ENCODE measurements around the gene PRRC2A. TPM values are rescaled to one million over a fixed set of nuclear protein-coding genes. Genes with fewer than 3 reads are reported as not detected.

PRRC2A gene
- polyA plus RNA-seq, 1 donor from 2014 or later, result 39.9 TPM

DNA sequence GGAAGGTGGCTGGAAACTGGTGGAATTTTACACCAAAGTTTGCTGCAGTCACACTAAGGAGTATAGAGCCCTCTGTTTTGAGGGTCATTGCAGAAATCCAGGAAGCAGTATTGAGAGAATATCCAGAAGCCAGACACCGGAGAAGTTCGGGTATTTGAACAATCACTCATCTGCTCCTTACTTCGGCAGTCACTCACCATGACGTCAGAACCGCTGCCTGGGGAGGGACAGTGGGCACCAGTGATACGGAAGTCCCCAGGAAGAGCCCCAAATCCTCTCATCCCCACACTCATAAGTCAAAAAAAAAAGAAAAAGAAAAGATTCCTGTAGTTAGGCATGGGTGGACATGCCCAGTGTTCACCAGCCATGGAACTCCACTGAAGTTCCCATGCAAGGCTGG is 56.4 kb downstream of the PRRC2A start:
- Histone ChIP-seq H2AFZ (ENCODE audit: low read depth, low read length) (no peak overlapping the region), H3K27me3 (ENCODE audit: insufficient read depth, low read depth, low read length) (no peaks in the 10 kb centered on the region), H4K20me1 (ENCODE audit: insufficient read depth) (no peaks in the 10 kb centered on the region)

GRCh38 chr6:31677955-31678354 is 57.4 kb downstream of the PRRC2A start:
- Histone ChIP-seq H3K36me3 (ENCODE audit: insufficient read depth, low read length) (no peaks in the 10 kb centered on the region), H3K9me2 (ENCODE audit: insufficient read depth, low read length) (no peaks in the 10 kb centered on the region), H3K79me2 (replicated peaks; ENCODE audit: insufficient read depth, low read length) (no peaks in the 10 kb centered on the region)

More for the DNA sequence above, 56.4 kb downstream of the PRRC2A start:
- Histone ChIP-seq H3K4me3 (ENCODE audit: low read length) (no peak overlapping the region), H3K36me3 (ENCODE audit: insufficient read depth, low read length) (no peaks in the 10 kb centered on the region), H3K9ac (ENCODE audit: low read length) (no peak overlapping the region), H3K9me3 (ENCODE audit: low read length) (no peaks in the 10 kb centered on the region), H3F3A (ENCODE audit: insufficient read depth, low read length, poor library complexity, severe bottlenecking) (no peaks in the 10 kb centered on the region), H3K4me2 (ENCODE audit: low read length) (no peak overlapping the region), H3K79me2 (replicated peaks; ENCODE audit: insufficient read depth, low read length) (no peaks in the 10 kb centered on the region), H3K27ac (ENCODE audit: low read length) (no peak overlapping the region), H3K9me2 (ENCODE audit: insufficient read depth, low read length) (no peaks in the 10 kb centered on the region)
- TF ChIP-seq EP300 (conservative IDR thresholded peaks at IDR 0.05; ENCODE audit: poor library complexity, severe bottlenecking), result no peak
- no peak for TF ChIP-seq SMC3 (conservative IDR thresholded peaks at IDR 0.05; ENCODE audit: poor library complexity)
- no peak for TF ChIP-seq RAD21 (conservative IDR thresholded peaks at IDR 0.05)
- TF ChIP-seq EZH2 (IDR thresholded peaks at IDR 0.05; ENCODE audit: borderline replicate concordance, insufficient read depth, low read length, poor library complexity, severe bottlenecking), result no peak
- no peak for TF ChIP-seq REST (IDR thresholded peaks at IDR 0.05; ENCODE audit: borderline replicate concordance)

More at GRCh38 chr6:31677955-31678354, 57.4 kb downstream of the PRRC2A start:
- Histone ChIP-seq H3K4me3 (ENCODE audit: low read length) (no peak overlapping the region), H2AFZ (ENCODE audit: low read depth, low read length) (no peak overlapping the region), H3K9ac (ENCODE audit: low read length) (no peak overlapping the region), H3K27me3 (ENCODE audit: insufficient read depth, low read depth, low read length) (no peaks in the 10 kb centered on the region), H4K20me1 (ENCODE audit: insufficient read depth) (no peaks in the 10 kb centered on the region), H3F3A (ENCODE audit: insufficient read depth, low read length, poor library complexity, severe bottlenecking) (no peaks in the 10 kb centered on the region), H3K9me3 (ENCODE audit: low read length) (no peaks in the 10 kb centered on the region), H3K27ac (ENCODE audit: low read length) (no peak overlapping the region), H3K4me2 (ENCODE audit: low read length) (no peak overlapping the region)
- no peak for TF ChIP-seq REST (IDR thresholded peaks at IDR 0.05; ENCODE audit: borderline replicate concordance)
- no peak for TF ChIP-seq POLR2AphosphoS5 (IDR thresholded peaks at IDR 0.05)
- TF ChIP-seq TAF1 (IDR thresholded peaks at IDR 0.05; ENCODE audit: low read depth), result no peak
- no peak for TF ChIP-seq CTCF (IDR thresholded peaks at IDR 0.05; ENCODE audit: poor library complexity, severe bottlenecking)
- no peak for TF ChIP-seq MXI1 (conservative IDR thresholded peaks at IDR 0.05; ENCODE audit: poor library complexity, severe bottlenecking)
- TF ChIP-seq RAD21 (conservative IDR thresholded peaks at IDR 0.05), result no peak
- TF ChIP-seq EP300 (conservative IDR thresholded peaks at IDR 0.05; ENCODE audit: poor library complexity, severe bottlenecking), result no peak
- no peak for TF ChIP-seq EZH2 (IDR thresholded peaks at IDR 0.05; ENCODE audit: borderline replicate concordance, insufficient read depth, low read length, poor library complexity, severe bottlenecking)
- no peak for TF ChIP-seq SMC3 (conservative IDR thresholded peaks at IDR 0.05; ENCODE audit: poor library complexity)

Measured in neural cell (in vitro differentiated cells).